NB4 (cell line): ENCODE measurements around the gene MNX1.

Experiments used
- DNase-seq: peaks from one replicate; pipeline ENCODE4 v3.0.0; 2010; ENCODE audit warnings: low read depth
- H3K4me3 ChIP-seq: one replicate; pipeline ENCODE4 v1.5.1; 2011; ENCODE audit warnings: mild to moderate bottlenecking, low read depth, low read length, moderate library complexity
- MYC ChIP-seq: IDR thresholded peaks from 2 replicates; pipeline ENCODE4 v1.6.1; 2011; ENCODE audit warnings: low read depth, low read length
- POLR2A ChIP-seq: IDR thresholded peaks from 2 replicates; pipeline ENCODE4 v1.6.1; 2011; ENCODE audit warnings: mild to moderate bottlenecking; ENCODE audit not compliant: insufficient read length; ENCODE audit errors: extremely low read depth
- TF ChIP-seq, protein P1 (sequence below): IDR thresholded peaks from one replicate; pipeline ENCODE4 v1.5.1; 2012; ENCODE audit warnings: low read depth, low read length
- TF ChIP-seq, protein P2 (sequence below): IDR thresholded peaks from 2 replicates; pipeline ENCODE4 v1.6.1; 2011; ENCODE audit warnings: low read depth, low read length

MNX1 gene

DNA sequence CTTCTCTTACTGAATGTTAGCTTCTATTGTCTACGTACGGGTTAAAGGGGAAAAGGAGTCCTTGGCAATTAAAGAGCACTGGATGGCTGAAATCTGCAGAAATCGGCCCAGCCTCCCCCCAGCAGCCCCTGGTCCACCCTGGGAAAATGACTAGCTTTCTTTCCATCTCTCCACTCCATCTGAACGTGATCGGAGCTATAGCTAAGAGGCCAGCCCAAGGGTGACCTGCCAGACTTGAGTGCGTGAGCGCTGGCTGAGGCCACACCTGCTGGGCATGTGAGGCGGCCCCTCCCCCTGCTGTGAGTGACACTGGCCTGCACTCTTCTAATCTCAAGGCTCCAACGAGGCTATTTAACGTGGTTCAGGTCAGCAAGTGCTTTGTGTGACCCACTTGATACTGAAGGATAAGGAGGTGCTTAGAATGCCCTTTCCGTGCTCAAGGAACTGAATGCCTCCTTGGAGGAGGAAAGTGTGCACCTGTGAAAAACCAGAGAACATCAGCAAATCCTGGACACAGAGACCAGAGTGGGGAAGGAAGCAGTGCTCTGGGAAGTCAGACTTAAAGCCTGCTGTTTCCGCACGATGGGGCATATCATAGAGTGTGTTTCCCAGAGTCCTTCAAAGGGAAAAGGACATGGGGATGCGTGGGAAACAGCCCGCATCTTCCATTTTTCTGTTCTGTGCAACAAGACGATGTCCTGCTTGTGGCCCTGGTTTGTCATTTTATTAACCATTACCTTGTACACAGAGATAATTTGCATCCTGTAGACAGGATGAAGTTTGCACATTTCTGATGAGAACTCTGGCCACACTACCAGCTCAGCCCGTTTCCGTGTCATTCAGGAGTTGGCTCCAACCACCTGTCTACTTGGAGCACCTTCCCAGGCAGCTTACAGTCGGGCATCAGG is 12.5 kb upstream of the MNX1 start:
- no peak for TF ChIP-seq POLR2A
- TF ChIP-seq, protein P1, sequence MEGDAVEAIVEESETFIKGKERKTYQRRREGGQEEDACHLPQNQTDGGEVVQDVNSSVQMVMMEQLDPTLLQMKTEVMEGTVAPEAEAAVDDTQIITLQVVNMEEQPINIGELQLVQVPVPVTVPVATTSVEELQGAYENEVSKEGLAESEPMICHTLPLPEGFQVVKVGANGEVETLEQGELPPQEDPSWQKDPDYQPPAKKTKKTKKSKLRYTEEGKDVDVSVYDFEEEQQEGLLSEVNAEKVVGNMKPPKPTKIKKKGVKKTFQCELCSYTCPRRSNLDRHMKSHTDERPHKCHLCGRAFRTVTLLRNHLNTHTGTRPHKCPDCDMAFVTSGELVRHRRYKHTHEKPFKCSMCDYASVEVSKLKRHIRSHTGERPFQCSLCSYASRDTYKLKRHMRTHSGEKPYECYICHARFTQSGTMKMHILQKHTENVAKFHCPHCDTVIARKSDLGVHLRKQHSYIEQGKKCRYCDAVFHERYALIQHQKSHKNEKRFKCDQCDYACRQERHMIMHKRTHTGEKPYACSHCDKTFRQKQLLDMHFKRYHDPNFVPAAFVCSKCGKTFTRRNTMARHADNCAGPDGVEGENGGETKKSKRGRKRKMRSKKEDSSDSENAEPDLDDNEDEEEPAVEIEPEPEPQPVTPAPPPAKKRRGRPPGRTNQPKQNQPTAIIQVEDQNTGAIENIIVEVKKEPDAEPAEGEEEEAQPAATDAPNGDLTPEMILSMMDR = no peak
- TF ChIP-seq, protein P2, sequence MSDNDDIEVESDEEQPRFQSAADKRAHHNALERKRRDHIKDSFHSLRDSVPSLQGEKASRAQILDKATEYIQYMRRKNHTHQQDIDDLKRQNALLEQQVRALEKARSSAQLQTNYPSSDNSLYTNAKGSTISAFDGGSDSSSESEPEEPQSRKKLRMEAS = no peak
- TF ChIP-seq MYC = no peak
- no peak for DNase-seq

DNA sequence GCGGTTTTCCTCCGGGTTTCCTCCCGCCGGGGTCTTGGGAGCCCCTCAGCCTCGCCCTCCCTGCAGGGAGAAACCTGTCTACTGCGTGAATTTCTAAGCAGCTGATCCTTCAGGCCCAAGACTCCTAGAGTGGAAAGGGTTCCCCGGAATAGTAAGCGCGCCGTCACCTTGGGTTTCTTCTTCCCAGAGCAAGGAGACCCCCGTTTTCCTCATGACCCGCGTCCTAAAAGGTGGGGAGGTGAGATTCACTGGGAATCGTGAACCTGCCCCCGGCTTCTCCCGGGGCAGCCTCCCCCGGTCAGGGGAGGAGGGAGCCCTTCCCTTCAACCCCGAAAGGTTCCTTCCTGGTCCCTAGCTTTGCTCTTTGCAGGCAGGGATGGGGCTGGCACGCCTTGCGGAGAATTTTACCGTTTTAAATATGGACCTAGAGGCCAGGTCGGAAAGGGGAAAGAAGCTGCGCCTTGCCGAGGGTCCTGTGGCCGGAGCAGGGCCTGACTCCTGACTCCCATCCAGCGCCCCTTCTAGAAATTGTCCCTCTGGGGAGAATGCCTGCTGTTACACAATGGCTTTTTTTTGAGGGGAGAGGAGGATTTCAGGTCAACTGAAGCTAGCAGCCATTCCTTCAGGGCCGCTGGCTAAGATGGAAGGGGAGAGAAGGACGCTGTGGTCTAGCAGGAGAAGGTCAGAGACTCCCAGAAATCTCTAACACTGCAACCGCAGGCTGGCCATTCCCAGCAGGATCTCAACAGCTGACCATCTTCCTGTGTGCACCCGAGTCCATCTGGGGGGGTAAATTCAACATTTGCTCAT is 11.6 kb upstream of the MNX1 start:
- no peak for TF ChIP-seq POLR2A
- TF ChIP-seq, protein P1 = no peak
- TF ChIP-seq, protein P2 = no peak
- TF ChIP-seq MYC = no peak
- DNase-seq = no peak
- H3K4me3 ChIP-seq = no peak overlapping the region

More for the DNA sequence above, 12.5 kb upstream of the MNX1 start:
- no peak overlapping the region for H3K4me3 ChIP-seq

DNA sequence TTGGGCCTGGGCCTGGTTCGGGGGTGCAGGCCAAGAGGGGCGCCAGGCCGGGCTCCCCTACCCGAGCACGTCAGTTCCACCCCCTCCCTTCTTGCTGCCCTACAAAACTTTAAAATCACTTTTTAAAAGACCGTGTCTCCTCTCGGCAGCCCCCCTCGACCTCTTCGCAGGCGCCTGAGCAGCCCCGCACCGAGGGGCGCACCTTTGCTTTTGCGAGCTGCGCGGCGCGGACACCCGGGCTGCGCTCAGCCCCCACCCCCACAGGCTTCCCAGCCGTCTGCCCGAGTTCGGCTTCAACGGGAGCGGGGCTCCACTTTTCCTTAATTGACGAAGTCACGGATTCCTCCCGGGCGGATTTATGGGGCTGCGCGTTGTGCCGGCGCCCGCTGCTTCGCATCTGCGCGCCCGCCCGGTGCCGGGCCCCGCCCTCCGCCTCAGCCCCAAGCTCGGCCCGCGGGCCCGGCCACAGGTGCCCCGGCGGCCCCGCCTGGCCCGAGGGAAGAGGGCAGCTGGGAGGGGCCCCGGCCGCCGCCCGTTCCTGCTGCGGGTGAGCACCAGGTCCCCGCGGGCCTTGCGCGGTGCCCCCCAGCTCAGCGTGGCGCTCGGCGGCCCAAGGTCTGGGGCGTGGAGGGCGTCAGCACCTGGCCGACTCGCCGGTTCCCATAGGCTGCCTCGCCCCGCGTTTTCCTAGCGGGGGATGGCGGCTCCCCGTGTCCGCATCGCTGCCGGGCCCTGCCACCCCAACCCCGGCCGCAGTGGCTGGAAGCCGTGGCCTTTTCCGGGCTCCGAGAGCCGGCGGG is 10.8 kb upstream of the MNX1 start:
- TF ChIP-seq, protein P1 = no peak
- TF ChIP-seq, protein P2 = no peak
- no peak overlapping the region for H3K4me3 ChIP-seq
- no peak for DNase-seq

DNA sequence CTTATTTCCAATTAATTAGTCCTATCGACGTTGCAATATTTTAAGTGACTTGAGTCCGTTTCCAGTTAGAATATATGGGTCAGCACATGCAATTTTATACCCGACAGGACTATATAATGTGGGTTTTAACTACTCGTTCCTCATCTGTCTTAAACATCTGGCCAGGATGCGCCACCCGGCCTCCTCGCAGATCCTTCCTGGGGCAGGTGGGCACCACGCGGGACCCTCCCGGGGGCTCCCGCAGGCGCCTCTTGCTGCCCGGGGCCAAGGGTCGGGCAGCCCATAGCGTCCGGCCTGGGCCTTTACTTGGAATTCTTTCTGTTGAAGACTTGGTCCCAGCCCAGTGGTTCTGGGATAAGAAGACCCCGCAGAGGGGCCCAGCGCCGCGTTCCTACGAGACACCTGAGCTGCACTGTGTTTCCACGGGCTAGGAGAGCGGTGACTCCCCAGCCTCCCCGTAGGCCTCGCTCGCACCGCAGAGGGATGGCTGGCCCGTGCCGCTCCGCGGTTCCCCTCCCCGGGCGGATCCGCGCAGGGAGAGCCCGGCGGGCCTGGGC is 10.1 kb upstream of the MNX1 start:
- no peak overlapping the region for H3K4me3 ChIP-seq
- TF ChIP-seq, protein P2 = no peak
- no peak for DNase-seq

DNA sequence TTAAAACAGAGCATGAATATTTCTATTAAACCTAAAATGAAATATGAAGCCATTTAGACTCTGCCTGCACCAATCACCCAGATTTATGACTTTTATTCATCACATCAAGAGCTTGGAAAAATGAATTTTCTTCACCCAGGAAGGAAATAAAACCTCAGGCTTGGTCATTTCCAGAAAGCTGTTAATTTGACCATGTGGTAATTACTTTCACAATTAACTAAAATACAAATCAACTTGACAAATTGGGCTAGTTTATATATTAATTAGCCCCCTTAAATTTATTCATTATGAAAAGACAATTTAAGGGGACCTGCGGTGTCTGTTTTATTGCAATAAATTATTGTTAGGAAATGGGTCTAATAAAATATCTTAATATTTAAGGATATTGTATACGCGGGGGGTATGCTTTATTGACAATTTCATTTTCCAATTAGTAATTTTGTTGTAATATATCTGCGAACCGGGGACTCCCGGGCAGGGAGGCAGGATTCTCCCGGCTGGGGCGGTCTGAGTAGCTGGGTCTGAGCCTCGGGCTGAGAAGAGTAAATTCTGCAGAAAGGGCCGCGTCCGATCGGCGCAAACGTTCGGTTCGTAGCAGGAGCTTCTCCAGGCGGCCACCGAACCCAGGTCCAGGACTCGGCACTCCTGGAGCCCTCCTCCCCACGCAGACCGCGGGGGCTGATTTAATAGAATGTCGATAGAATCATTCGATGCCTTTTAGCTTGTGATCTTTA is 9.4 kb upstream of the MNX1 start:
- TF ChIP-seq POLR2A (no peak), MYC (no peak)
- TF ChIP-seq, protein P2 = no peak
- TF ChIP-seq, protein P1 = no peak
- H3K4me3 ChIP-seq = no peak overlapping the region
- no peak for DNase-seq
